NCI-H345 (cell line): ENCODE results near the gene CCT8.

ENCODE experiments used
- DNase-seq: peaks from one replicate; lab custom pipeline; 2025; lab: John Stamatoyannopoulos, UW

CCT8 gene

GRCh38 chr21:29077651-29078090 lies 4.2 kb upstream of the CCT8 start:
- peak; percentile 47 for DNase-seq

GRCh38 chr21:29076731-29077640 lies 3.5 kb upstream of the CCT8 start:
- DNase-seq = peak; percentile 75

GRCh38 chr21:29075706-29076466 lies 2.4 kb upstream of the CCT8 start:
- no peak for DNase-seq

GRCh38 chr21:29074783-29075182 lies 1.3 kb upstream of the CCT8 start:
- no peak for DNase-seq

GRCh38 chr21:29074007-29074376 lies 544 bp upstream of the CCT8 start:
- no peak for DNase-seq

DNA sequence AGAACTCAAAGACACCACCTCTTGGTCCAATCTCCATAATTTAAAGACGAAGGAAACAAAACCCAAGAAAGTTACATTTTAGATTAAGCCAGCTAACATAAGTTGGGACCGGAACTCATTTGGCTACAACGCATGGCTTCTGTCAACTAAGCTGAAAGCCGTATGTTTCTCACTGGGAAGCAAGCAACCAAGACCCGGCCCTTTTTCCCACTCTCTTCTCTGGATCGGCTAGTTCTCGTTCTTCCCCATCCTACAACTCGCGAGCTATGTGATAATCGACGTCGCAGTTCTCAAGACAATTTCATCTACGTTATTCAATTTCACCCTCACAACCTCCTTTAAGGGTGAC lies 601 bp downstream of the CCT8 start:
- no peak for DNase-seq

GRCh38 chr21:29064850-29065481 lies 8.5 kb downstream of the CCT8 start:
- DNase-seq = no peak

DNA sequence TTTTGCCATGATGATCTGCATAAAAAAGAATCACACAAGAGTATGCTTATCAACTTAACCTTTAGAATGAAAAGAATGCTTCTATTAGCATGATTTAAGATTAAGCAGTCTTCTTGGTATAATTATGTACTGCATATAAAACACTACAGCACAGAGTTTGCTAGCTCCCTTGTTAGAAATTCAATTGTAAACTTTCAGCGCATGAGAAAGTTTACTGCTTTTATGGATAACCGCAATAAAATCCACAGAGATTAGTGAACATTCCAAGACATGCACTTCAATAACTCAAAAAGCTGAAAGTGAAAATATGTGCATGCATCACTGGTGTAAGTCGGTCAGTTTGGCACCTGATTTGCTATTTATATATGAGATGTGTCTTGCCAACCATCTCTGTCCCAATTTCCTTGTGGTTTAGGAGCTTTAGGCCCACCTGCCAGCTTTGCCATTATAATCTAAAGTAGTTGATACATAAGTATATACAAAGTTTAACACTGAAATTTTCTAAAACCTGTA lies 16.9 kb downstream of the CCT8 start:
- DNase-seq = no peak

DNA sequence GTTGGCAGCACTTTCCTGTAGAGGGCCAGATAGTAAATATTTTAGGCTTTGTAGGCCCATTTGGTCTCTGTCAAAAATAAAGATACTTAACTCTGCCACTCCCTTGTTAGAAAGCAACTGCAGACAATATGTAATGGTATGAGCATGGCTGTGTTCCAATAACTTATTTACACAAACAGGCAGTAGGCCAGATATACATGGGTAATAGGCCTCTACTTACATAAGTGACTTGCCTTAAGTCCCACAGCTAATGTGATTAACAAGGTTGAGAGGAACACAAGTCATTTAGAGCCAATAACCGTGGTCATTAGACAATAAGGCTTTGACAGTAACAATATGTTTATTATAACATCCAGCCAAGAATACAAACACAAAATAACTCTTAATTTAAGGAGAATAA lies 17.4 kb downstream of the CCT8 start:
- DNase-seq = peak; percentile 63

DNA sequence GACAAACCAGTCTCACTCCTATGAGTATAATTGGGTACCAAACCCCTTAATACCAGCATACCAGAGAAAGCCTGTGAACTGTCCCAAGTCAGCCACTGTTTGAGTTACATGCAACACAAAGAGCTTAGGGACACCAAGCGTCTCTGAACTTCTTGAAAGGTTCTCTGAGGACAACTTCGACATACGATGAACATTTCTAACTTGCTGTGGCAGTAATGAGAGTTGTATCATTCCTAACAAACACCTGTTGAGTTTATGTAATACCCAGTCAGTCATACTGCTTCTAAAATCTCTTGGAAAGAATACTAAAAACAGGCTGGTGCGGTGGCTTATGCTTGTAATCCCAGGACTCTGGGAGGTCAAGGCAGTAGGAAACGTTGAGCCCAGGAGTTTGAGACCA lies 18.4 kb downstream of the CCT8 start:
- DNase-seq = no peak

GRCh38 chr21:29053656-29054055 lies 19.8 kb downstream of the CCT8 start:
- DNase-seq = no peak

GRCh38 chr21:29053011-29053553 lies 20.4 kb downstream of the CCT8 start:
- DNase-seq = no peak

DNA sequence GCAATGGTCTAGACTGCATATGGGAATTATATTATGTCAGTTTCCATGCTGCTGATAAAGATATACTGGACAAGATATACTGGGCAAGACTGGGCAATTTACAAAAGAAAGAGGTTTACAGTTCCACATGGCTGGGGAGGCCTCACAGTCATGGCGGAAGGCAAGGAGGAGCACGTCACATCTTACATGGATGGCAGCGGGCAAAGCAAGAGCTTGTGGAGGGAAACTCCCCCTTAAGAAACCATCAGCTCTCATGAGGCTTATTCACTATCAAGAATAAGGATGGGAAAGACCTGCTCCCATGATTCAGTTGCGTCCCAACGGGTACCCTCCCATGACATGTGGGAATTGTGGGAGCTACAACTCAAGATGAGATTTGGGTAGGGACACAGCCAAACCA lies 21.2 kb downstream of the CCT8 start:
- DNase-seq = no peak

DNA sequence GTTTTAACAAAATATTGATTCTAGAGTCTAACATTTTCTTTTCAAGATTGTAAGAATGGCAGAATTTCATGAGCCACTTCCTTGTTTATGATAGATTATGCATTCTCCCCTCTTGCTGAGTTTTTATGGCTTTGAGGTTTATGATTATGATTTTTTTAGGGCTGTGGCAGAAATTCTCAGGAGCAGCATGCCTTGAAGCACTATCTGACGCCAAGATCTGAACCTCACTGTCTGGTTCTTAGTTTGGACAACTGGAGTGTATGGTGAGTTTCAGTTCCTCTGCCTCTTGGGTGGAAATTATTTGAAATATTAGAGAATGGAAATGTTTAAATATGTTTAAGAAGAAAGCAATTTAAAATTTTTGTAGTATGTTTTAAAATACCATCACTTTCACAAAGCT lies 38.8 kb downstream of the CCT8 start:
- no peak for DNase-seq

DNA sequence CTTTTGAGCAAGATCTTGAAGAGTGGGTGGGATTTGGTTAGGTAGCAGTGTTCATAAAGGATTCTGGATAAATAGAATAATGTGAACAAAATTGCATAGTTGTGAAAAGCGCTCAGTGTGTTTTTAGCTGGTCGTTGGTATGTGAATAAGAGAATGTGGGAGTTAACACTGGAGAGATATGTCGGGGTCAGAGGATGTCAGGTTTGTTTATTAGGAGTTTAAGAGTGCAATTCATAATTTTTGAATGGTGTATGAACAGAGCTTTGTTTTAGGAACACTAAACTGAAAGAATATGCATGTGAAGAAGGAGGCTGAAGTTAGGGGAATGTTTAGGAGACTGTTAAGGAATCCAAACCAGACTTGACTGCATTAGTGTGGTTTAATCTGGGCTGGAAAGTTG lies 39.6 kb downstream of the CCT8 start:
- DNase-seq = no peak

- no peak for DNase-seq
Measured at GRCh38 chr21:29033301-29033700, 40.1 kb downstream of the CCT8 start.

GRCh38 chr21:29030909-29031308 lies 42.5 kb downstream of the CCT8 start:
- DNase-seq = no peak

- DNase-seq = no peak
Measured at GRCh38 chr21:29029524-29029923, 43.9 kb downstream of the CCT8 start.

GRCh38 chr21:29025328-29025713 lies 48.1 kb downstream of the CCT8 start:
- DNase-seq = no peak

- DNase-seq = peak; percentile 98
Measured at GRCh38 chr21:29024474-29025327, 48.7 kb downstream of the CCT8 start, which contains the start of gene USP16. TSS of gene USP16 (plus strand) at chr21:29024668. CDS start at chr21:29027914, 3,246 bp downstream.

DNA sequence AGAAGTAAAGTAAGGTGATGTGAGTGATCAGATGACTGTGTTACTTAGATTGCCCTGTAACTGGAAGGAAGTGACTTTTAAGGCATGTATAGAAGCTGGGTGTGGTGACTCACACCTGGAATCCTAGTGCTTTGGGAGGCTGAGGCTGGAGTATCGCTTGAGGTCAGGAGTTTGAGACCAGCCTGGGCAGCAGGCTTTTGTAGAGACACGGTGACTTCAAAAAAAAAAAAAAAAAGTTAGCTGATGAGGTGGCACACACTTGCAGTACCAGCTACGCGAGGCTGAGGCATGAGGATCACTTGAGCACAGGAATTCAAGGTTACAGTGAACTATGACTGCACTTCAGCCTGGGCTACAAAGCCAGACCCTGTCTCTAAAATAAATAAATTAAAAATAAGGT lies 51.3 kb downstream of the CCT8 start:
- DNase-seq = no peak
